Stimulated activated CD4-positive, alpha-beta T cell treated with anti-CD3 and anti-CD28 coated beads, Interleukin-2, amount 100 ng/mL, for 4 hours (primary cell): ENCODE results near the gene CACNA2D3.

Experiments
- DNase-seq: peaks from one replicate; pipeline ENCODE4 v3.0.0-alpha.2; 2020; ENCODE audit warnings: low read depth

Gene CACNA2D3

GRCh38 chr3:54127499-54128056 is 5.2 kb downstream of the CACNA2D3 start:
- DNase-seq, result no peak

DNA sequence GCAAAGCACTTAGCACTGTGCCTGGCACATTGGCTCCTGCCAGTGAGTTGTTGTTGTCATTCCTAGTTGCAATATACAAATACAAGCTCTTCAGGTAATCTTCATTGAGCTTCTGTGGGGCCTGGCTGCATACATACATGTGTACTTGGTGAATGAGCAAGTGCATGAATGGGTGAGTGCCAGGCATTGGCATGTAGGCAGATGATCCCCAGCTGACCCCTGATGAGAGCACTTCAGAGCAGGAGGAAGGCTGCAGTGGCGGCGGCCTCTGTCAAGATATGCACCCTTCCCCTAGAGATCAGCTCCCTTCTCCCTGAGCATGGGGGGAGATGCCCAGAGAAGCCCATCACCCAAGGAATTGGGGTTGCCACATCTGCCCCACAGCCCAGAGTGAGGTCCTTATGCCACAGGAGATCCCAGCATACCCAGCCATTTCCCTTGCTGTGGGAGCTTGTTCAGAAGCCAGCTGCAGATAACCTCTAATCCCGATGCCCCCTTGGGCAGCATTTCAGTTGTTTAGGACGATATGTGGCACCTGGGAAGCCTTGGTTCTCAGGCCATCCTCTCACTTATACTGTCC is 8.8 kb downstream of the CACNA2D3 start:
- no peak for DNase-seq

- no peak for DNase-seq
Observed at GRCh38 chr3:54131890-54132289, 9.5 kb downstream of the CACNA2D3 start.

DNA sequence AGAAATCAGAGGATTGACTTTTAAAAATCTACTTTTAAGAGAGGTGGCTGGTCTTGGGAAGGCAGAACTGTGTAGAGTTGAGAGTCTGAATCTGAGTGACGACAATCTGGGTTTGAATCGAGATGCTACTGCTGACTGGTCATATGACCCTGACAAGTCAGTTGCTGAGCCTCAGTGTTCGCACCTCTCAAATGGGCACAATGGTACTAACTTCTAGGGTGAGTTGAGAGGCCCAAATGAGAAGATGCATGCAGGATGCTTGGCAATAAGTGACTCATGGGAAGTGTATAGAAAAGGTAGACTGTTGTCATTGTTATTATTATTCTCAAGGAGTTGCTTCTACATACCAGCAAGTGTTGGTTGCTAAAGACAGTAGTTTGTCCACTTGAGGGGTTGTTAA is 10.3 kb downstream of the CACNA2D3 start:
- DNase-seq, result no peak

DNA sequence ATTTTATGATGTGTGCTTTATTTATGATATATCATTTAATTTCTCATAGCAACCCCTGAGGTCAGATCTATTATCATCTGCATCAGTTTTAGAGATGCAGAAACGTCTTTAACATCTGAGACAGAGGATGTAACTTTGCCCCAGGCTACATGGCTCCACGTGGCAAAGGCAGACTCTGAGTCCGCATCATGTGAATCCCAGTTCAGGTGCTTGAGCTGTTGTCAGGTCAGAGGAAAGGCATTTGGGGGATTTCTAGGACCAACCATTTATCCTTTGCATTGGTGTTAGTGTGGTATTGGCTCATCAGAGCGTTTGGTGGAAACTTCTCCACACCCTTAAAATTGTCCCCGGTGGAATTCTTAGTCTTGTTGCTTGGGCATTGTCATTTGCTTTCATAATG is 10.8 kb downstream of the CACNA2D3 start:
- DNase-seq, result no peak

DNA sequence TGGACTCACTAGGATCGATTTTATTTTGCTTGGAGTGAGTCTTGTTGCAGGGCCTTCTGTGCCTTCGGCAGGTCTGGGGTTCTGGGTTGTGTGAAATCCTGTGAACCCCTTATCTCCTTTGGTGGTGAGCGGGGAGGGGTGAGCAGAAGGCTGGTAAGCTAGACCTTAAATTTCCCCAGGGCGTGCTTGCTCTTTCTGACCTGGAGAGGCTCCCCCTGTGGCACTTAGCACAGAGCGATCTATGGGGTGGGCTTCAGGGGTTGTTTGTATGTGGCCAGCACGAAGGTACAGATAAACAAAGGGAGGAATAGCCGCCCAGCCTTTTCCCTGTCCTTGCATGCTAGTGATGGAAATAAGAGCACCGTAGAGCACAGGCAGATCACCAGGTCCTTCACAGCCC is 11.8 kb downstream of the CACNA2D3 start:
- no peak for DNase-seq

GRCh38 chr3:54134713-54135112 is 12.4 kb downstream of the CACNA2D3 start:
- DNase-seq, result no peak

DNA sequence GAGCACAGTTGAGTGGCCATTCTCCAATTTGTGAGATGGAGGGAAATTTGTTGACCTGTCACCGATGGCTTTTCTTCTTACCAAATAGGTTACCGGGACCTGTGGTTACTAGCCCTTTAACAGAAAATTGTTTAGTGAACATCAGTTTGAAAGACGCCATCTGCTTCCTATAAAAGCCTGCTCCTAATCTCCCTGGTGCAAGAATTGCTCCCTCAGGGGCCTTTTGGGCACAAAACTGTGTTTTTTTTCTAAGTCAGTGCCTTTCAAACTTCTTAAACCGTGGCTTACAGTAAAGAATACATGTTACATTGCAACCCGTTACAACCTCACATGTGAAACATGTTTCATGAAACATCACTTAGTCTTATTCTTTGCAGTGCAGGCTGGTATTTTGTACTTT is 15.0 kb downstream of the CACNA2D3 start:
- no peak for DNase-seq

GRCh38 chr3:54138937-54139547 is 16.7 kb downstream of the CACNA2D3 start:
- DNase-seq, result no peak

GRCh38 chr3:54139630-54140029 is 17.3 kb downstream of the CACNA2D3 start:
- no peak for DNase-seq

- no peak for DNase-seq
Observed at GRCh38 chr3:54144284-54144683, 21.9 kb downstream of the CACNA2D3 start.

DNA sequence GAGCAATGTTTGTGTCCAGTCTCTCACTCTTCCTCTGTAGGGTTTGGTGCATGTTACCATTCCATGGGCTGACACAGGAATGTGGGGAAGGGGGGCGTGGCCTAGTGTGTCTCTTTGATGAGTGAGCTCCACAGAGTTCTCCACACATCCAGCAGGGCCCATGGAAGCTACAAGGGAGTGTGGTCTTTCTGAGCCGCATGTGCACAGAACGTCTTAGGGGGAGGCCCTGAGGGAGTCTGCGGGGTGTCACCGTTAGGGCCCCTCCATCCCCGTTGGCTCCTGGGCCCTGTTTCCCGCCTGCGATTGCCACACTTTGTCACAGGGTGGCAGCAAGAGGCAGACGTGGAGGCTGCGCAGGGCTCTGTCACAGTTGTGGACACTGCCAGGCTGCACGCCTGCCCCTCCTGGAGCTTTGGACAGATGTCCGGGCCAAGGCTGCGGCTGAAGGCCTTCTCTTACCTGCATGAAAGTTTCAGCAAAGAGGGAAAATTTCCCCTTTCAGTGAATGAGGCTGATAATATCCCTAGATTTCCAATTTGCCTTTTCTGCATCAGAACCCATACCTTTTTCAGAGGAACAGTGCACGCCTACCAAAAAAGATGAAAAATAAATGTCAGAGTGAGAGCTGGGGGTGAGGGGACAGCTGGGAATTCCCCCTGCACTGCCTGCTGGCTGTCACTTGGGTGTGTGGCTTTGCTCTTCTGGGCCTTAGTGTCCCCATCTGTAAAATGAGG is 24.3 kb downstream of the CACNA2D3 start:
- DNase-seq, result no peak

DNA sequence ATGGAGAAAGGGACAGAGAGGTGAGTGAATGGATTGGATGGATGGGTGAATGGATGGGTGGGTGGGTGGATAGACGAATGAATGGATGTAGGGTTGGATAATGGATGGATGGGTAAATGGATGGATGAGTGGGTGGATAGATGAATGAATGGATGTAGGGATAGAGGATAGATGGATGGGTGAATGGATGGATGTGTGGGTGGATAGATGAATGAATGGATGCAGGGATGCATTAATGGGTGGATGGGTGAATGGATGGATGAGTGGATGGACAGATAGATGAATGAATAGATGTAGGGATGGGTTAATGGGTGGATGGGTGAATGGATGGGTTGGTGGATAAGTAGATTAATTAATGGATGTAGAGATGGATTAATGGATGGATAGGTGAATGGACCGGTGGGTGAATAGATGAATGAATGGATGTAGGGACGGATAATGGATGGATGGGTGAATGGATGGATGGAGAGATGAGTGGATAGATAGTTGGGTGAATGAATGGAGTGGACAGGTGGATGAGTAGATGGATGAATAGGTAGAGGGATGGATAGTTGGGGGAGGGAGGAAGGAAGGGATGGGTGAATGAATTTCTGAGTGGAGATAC is 28.6 kb downstream of the CACNA2D3 start:
- no peak for DNase-seq

GRCh38 chr3:54153477-54153876 is 31.1 kb downstream of the CACNA2D3 start:
- no peak for DNase-seq

GRCh38 chr3:54157860-54158259 is 35.5 kb downstream of the CACNA2D3 start:
- no peak for DNase-seq

DNA sequence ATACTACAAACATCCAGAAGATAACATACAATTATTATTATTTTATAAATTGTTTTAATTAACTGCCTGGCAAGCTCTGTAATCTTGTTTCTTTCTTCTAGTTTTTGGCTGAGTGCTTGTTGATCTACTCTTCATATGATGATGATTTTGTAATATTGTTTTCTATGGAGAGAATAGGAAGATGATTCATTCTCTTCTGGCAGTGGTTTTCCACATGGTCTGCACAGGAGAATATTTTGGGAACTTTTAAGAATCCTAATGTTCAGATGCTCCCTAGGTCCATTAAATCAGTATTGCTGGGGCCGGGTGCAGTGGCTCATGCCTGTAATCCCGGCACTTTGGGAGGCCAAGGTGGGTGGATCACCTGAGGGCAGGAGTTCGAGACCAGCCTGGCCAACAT is 37.6 kb downstream of the CACNA2D3 start:
- no peak for DNase-seq

GRCh38 chr3:54163441-54163840 is 41.1 kb downstream of the CACNA2D3 start:
- no peak for DNase-seq

- no peak for DNase-seq
Observed at GRCh38 chr3:54164192-54164975, 42.0 kb downstream of the CACNA2D3 start.

- DNase-seq, result no peak
Observed at GRCh38 chr3:54165865-54166264, 43.5 kb downstream of the CACNA2D3 start.

- no peak for DNase-seq
Observed at GRCh38 chr3:54167999-54168398, 45.6 kb downstream of the CACNA2D3 start.

DNA sequence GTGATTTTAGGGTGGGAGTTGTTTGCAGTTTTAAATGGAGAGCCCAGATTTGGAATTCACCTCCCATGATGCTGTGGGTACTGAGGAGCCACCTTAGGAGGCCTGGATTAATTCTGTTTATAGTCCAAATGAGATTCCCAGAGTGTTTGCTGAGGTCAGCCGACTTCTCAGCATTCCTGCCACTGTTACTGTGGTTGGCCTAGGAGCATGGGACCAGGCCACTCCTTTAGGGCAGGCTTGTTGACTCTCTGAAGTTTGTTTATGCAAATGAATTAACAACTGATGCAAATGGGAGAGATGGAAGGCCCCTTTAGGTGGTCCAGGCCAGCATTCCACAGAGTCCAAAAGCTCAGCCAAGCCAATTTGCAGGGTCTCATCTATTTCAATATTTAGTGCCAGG is 46.1 kb downstream of the CACNA2D3 start:
- DNase-seq, result no peak

DNA sequence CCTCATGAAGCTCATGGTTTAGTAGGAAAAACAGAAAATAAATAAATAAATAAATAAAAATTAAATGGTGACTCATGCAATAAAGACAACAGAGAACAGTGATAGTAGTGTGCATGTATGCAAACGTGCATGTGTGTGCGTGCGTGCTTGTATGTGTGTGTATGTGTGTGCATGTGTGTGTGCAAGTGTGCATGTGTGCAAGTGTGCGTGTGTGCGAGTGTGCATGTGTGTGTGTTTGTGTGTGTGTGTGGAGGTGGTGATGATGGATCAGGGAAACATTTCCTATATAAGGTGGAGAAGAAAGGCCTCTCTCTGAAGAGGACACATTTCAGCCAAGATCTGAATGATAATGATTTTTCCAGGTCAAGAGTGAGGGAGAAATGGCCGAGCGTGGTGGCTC is 47.2 kb downstream of the CACNA2D3 start:
- no peak for DNase-seq
